ENCODE data around the gene ETS1.

ETS1 gene

DNA sequence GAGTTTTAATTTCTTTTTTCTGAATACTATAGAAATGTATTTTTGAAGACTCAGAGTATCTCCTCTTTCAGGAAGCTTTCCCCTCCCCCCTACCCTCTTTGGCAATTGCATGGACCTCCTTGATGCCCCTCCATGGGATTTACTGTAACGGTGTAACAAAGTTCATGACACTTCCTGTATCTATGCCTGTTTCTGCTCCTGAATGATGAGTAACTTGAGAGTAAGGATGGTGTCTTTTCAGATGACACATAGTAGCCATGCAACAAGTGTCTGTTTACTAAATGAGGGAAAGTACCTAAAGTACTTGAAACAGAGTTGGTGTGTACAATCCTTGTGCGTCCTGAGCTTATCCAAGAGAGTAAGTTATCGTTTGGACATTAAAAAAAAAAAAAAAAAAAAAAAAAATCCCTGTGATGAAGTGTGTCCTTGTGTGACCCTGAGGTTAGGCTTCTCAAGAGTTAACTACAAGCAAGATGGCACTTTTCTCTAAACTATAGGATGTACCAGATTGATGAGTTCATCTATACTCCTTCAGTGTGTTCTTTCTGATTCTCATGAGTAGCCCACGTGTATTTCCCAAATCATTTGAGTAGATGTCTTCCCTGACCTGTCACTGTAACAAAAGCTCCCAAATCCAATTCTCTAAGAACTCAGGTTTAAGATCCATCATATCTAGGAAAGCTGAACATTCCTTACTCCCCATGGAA is 7.4 kb downstream of the ETS1 start:
- no peak for TF ChIP-seq CTCF (IDR thresholded peaks at IDR 0.05; ENCODE audit: low read length, missing control alignments)
- no peak for DNase-seq (ENCODE audit: low read depth)
- no peak overlapping the region for H3K4me3 ChIP-seq (replicated peaks; ENCODE audit: low read depth, low read length)

GRCh38 chr11:128576555-128576954 is 10.8 kb downstream of the ETS1 start:
- TF ChIP-seq CTCF (IDR thresholded peaks at IDR 0.05; ENCODE audit: low read length, missing control alignments) = no peak
- H3K4me3 ChIP-seq (replicated peaks; ENCODE audit: low read depth, low read length) = no peak overlapping the region
- DNase-seq (ENCODE audit: low read depth) = no peak

GRCh38 chr11:128575961-128576350 is 11.4 kb downstream of the ETS1 start:
- H3K4me3 ChIP-seq (replicated peaks; ENCODE audit: low read depth, low read length) = no peak overlapping the region
- TF ChIP-seq CTCF (IDR thresholded peaks at IDR 0.05; ENCODE audit: low read length, missing control alignments) = no peak
- DNase-seq (ENCODE audit: low read depth) = peak; percentile 93

- DNase-seq (ENCODE audit: low read depth) = no peak
- H3K4me3 ChIP-seq (replicated peaks; ENCODE audit: low read depth, low read length) = no peak overlapping the region
- no peak for TF ChIP-seq CTCF (IDR thresholded peaks at IDR 0.05; ENCODE audit: low read length, missing control alignments)
Observed at GRCh38 chr11:128575174-128575960, 12.0 kb downstream of the ETS1 start.

GRCh38 chr11:128574576-128575011 is 12.8 kb downstream of the ETS1 start:
- TF ChIP-seq CTCF (IDR thresholded peaks at IDR 0.05; ENCODE audit: low read length, missing control alignments) = no peak
- H3K4me3 ChIP-seq (replicated peaks; ENCODE audit: low read depth, low read length) = no peak overlapping the region
- no peak for DNase-seq (ENCODE audit: low read depth)

DNA sequence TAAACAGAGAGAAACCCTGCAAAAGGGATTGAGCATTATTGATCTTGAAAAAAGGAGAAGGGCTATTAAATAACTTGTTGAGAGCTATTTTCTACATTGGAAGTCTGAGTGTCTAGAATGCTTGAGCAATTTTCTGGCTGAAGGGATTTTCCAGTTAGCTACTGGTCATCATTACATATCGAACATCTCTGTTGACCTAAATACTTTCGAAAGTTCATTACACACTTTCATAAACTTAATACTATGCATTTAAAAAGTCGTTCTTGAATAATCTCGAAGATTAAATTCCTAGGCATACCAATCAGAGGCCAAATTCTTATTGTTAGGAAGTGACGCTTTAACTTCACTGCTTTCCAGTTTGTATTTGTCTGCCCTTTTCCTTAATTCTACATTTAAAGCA is 13.7 kb downstream of the ETS1 start:
- TF ChIP-seq CTCF (IDR thresholded peaks at IDR 0.05; ENCODE audit: low read length, missing control alignments) = no peak
- H3K4me3 ChIP-seq (replicated peaks; ENCODE audit: low read depth, low read length) = no peak overlapping the region
- DNase-seq (ENCODE audit: low read depth) = no peak

Measured in fibroblast of pulmonary artery (primary cell).